Neuron (in vitro differentiated cells): Measurements from ENCODE around the gene INPP5A.
"Not testable (repeated sequence)": the region's sequence is repeated elsewhere in the genome, so short reads cannot be mapped to it uniquely, and the experiment has no call there.

Source experiments
- H2AFZ ChIP-seq: one replicate; pipeline ENCODE4 v1.6.1; 2013; ENCODE audit warnings: low read depth, mild to moderate bottlenecking, inconsistent platforms, low read length, moderate library complexity
- H3K27me3 ChIP-seq: one replicate; pipeline ENCODE4 v1.6.1; 2013; ENCODE audit warnings: low read length; ENCODE audit not compliant: insufficient read depth
- H3K36me3 ChIP-seq: one replicate; pipeline ENCODE4 v1.6.1; 2013; ENCODE audit warnings: low read length; ENCODE audit not compliant: insufficient read depth
- H3K4me1 ChIP-seq: one replicate; pipeline ENCODE4 v1.6.1; 2013; ENCODE audit warnings: low read length; ENCODE audit not compliant: insufficient read depth
- H3K4me3 ChIP-seq: 2 replicates; pipeline ENCODE4 v1.5.1; 2013; ENCODE audit warnings: mild to moderate bottlenecking, low read length, moderate library complexity
- H3K9me3 ChIP-seq: one replicate; pipeline ENCODE4 v1.6.1; 2013; ENCODE audit warnings: low read length

INPP5A gene

DNA sequence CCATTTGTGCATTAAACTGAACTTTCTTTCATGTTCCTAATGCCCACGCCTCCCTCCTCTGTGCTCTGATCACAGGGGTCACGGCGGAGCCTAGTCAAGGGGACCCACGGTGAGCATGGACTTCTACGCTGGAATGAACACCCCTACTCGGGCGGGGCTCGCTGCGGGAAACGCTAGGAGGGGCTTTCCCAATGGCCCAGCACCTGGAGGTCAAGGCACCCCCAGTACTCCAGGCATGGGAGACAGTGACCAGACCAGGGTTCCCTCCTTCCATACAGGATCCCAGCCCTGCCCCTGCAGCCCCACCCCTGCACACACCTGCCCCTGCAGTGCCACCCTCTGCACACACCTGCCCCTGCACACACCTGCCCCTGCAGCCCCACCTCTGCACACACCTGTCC is 275.4 kb downstream of the INPP5A start:
- Histone ChIP-seq H2AFZ (no peak overlapping the region), H3K36me3 (no peaks in the 10 kb centered on the region), H3K4me1 (no peaks in the 10 kb centered on the region), H3K9me3 (peaks cover 2% of the 10 kb centered on the region), H3K4me3 (no peak overlapping the region), H3K27me3 (peaks cover 7% of the 10 kb centered on the region)

DNA sequence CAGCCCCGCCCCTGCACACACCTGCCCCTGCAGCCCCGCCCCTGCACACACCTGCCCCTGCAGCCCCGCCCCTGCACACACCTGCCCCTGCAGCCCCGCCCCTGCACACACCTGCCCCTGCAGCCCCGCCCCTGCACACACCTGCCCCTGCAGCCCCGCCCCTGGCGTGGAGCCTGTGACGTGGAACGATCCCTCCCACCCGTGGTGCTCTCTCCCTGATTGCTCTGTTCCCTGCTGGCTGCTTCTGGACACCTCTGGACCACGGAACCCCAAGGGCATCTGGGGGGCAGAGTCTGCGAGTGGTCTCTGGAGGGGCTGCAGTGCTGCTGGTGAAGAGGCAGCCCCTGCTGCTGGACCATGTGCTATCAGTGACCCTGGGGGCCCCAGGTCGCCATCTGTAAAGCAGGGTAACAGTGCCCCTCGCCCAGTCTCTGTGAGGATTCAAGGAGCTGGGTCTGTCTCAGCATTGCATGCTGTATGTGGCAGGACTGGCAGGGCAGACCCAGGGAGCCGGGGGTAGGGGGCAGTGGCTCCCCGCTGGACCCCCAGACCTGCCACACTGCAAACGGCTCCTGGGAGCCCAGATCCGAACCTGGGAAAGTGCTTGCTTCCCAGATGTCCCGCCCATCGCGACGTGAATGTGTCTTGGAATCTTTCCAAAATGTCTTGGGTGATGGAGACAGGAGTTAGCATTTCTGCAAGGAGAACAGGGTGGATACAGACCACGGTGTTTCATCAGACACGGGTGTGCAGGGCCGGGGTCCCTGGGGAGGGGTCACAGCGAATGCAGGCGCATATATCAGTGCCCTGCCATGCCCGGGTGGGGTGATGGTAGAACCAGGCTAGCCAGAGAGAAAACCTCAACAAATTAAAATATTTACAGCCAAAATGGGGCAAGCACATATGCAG is 276.2 kb downstream of the INPP5A start:
- no peak overlapping the region for H3K4me3 ChIP-seq
- H3K36me3 ChIP-seq: no peaks in the 10 kb centered on the region
- H3K4me1 ChIP-seq: no peaks in the 10 kb centered on the region
- peaks cover 7% of the 10 kb centered on the region for H3K27me3 ChIP-seq
- H3K9me3 ChIP-seq: peaks cover 2% of the 10 kb centered on the region
- no peak overlapping the region for H2AFZ ChIP-seq

DNA sequence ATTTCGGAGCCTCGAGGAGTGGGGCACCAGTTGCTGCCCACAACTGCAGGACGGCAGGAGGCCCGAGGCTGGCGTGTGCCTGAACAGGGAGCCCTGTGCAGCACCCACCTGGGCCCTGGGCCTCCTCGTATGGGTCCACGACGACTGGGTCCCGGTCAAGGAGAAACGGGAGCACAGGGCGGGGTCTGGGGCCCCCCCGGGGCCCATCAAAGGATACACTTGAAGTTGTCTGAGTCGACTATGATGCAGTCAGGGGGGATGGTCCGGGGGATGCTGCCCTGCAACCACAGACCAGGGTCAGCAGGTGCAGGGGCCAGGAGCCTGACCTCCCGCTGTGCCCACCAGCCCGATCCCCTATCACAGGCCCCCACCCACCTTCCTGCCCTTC is 276.9 kb downstream of the INPP5A start:
- Histone ChIP-seq H2AFZ (no peak overlapping the region), H3K27me3 (peaks cover 7% of the 10 kb centered on the region)

DNA sequence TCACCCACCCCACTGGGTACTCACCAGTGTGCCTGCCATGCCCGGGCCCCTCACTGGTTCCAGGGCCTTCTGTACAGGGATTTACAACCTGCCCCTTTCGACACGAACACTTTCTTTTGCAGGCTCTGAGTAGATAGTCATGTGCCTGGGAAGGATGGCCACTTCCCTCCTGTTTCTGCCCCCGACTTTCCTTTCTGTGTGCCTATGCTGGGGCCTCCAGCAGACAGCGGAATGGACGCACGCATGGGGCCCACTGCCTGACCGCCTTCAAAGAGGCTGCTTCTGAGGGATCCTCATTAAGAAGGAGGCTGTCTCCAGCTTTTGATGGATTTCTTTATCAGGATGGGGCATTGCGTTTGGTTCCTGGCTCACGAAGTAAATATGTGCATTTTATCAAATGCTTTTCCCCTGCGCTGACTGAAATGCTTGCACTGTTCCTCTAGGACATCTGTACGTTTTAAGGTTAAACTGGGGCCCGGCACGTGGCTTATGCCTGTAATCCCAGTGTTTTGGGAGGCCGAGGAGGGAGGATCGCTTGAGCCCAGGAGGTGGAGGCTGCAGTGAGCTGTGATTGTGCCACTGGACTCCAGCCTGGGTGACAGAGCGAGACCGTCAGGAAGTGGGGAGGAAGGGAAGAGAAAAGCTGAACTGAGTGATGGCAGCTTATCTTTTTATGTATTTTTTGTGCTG is 277.7 kb downstream of the INPP5A start:
- peaks cover 4% of the 10 kb centered on the region for H3K27me3 ChIP-seq
- H3K4me1 ChIP-seq: no peaks in the 10 kb centered on the region
- peaks cover 3% of the 10 kb centered on the region for H3K9me3 ChIP-seq
- H3K36me3 ChIP-seq: no peaks in the 10 kb centered on the region
- no peak overlapping the region for H2AFZ ChIP-seq
- H3K4me3 ChIP-seq: no peak overlapping the region

More for the DNA sequence above, 276.9 kb downstream of the INPP5A start:
- Histone ChIP-seq H3K36me3 (no peaks in the 10 kb centered on the region), H3K9me3 (peaks cover under 1% of the 10 kb centered on the region), H3K4me3 (no peak overlapping the region), H3K4me1 (no peaks in the 10 kb centered on the region)

DNA sequence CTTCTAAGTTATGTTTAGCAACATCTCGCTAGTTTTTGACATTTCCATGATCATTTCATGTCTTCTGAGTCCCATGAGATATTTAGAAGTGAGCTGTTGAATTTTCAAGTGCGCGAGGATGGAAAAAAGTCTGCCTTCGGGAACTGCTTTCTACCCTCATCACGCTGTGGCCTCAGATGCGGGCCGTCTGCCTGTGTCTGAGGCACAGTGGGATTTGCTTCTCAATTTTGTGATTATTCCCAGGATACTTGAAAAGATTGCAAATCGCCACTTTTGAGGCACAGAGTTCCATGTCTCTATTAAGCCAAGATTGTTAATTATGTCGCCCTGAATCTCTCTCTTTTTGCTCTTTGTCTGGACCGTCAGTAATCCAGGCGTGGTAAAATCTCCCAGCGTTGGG is 279.1 kb downstream of the INPP5A start:
- H3K9me3 ChIP-seq: peaks cover 3% of the 10 kb centered on the region
- peaks cover 4% of the 10 kb centered on the region for H3K27me3 ChIP-seq
- no peak overlapping the region for H3K4me3 ChIP-seq
- no peaks in the 10 kb centered on the region for H3K36me3 ChIP-seq
- H3K4me1 ChIP-seq: no peaks in the 10 kb centered on the region
- no peak overlapping the region for H2AFZ ChIP-seq

DNA sequence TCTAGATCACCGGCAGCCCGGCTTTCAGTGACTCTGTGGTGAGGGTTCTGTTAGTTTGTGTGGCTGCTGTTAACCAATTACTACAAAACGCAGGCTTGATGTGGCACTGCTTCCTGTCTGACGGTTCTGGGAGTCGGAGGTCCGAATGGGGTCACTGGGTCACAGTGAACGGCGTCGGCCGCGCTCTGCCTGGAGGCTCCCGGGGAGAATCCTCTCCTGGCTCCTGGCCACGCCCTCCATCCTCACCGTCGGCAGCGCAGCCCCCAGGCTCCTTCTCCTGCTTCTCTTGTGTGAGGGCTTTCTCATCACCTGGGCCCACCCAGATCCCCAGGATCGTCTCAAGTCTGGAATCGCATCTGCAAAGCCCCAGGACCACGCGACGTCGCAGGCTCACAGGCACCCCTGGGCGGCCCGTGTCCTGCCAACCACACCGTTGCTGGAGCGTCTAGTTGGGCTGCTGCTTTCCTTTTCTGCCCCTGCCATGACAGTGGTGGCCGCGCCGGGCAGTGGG is 280.2 kb downstream of the INPP5A start:
- Histone ChIP-seq H2AFZ (no peak overlapping the region), H3K4me1 (no peaks in the 10 kb centered on the region), H3K27me3 (peaks cover 4% of the 10 kb centered on the region), H3K4me3 (no peak overlapping the region), H3K9me3 (peaks cover 3% of the 10 kb centered on the region), H3K36me3 (no peaks in the 10 kb centered on the region)

DNA sequence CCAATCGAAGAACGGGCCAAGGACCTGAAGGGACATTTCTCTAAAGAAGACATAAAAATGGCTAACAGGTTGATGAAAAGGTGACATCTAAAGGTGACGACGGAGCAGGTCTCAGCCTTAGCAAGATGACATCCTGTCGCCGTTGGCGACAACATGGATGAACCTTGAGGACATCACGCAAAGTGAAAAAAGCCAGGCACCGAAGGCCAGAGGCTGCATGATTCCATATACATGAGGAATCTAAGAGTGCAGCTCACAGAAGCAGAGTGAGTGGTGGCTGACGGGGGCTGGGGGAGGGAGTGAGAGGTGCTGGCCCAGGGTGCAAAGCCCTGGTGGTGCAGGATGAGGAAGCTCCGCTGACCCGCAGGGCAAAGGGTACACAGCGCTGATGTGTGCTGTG is 282.5 kb downstream of the INPP5A start:
- Histone ChIP-seq H2AFZ (no peak overlapping the region), H3K36me3 (no peaks in the 10 kb centered on the region), H3K4me1 (no peaks in the 10 kb centered on the region), H3K9me3 (peaks cover 3% of the 10 kb centered on the region), H3K27me3 (peaks cover 3% of the 10 kb centered on the region), H3K4me3 (no peak overlapping the region)

DNA sequence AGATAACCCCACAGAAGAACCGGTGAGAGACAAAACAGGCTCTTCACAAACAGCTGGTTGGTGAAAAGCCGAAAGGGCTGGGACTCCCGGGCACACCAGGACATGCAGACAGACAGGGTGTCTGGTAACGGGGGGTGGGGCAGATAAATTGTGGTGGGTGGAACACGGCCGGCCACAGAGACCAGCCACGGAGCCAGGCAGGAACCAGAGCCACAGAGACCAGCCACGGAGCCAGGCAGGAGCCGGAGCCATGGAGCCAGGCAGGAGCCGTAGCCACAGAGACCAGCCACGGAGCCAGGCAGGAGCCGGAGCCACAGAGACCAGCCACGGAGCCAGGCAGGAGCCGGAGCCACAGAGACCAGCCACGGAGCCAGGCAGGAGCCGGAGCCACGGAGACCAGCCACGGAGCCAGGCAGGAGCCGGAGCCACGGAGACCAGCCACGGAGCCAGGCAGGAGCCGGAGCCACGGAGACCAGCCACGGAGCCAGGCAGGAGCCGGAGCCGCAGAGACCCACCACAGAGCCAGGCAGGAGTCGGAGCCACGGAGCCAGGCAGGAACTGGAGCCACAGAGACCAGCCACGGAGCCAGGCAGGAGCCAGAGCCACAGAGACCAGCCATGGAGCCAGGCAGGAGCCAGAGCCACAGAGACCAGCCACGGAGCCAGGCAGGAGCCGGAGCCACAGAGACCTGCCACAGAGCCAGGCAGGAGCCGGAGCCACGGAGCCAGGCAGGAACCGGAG is 288.4 kb downstream of the INPP5A start:
- H3K9me3 ChIP-seq, H3K4me3 ChIP-seq, H3K36me3 ChIP-seq, H3K4me1 ChIP-seq, H3K27me3 ChIP-seq, H2AFZ ChIP-seq: not testable (repeated sequence)

DNA sequence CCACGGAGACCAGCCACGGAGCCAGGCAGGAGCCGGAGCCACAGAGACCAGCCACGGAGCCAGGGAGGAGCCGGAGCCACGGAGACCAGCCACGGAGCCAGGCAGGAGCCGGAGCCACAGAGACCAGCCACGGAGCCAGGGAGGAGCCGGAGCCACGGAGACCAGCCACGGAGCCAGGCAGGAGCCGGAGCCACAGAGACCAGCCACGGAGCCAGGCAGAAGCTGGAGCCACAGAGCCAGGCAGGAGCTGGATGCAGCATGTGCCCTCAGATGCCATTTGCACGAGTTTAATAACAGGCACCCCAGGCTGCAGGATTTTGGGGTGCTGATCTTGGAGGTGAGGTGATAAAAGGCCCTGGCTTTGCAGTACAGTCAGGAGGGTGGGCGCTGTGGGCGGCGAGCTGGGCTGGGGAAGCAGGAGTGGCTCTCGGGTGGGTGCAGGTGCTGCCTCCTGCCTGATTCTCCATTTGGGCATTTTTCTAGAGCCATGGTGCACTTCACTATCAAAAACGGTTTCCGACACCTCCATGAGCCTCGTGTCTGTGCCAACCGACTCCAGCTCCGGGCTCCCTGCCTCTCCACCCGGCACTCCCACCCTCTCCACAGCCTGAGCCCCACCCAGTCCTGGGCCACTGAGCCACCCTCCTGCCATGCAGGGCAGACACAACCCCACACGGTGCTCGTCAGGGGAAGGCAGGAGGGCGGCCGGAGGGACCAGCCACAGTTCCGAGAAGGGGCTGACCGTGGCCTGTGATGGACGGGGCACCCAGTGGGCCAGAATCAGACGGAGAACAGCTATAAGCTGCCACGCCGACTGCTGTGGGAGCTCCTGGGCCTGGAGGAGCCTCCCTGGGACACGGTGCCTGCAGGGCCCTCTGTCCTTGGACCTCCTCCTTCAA is 289.2 kb downstream of the INPP5A start:
- peaks cover 6% of the 10 kb centered on the region for H3K27me3 ChIP-seq
- no peaks in the 10 kb centered on the region for H3K4me1 ChIP-seq
- no peak overlapping the region for H2AFZ ChIP-seq
- no peaks in the 10 kb centered on the region for H3K36me3 ChIP-seq
- H3K4me3 ChIP-seq: no peak overlapping the region
- no peaks in the 10 kb centered on the region for H3K9me3 ChIP-seq

DNA sequence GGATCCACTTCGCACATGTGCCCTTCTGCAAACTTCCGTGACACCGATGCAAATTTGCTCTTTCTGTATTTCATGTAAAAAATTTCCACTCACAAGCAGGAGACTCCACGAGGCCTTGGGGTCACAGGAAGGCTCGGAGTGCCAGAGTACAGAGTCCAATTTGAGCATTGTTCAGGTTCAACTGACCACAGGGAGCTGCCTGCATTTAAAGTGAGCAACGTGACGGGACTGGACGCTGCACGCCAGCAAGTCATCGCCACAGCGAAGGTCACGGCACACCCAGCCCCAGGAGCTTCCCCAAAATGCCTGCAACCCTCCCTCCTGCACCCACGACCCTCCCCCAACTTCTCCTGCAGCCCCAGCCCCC is 289.8 kb downstream of the INPP5A start:
- no peaks in the 10 kb centered on the region for H3K9me3 ChIP-seq
- no peaks in the 10 kb centered on the region for H3K4me1 ChIP-seq
- H3K4me3 ChIP-seq: no peak overlapping the region
- H3K27me3 ChIP-seq: peaks cover 6% of the 10 kb centered on the region
- no peak overlapping the region for H2AFZ ChIP-seq
- no peaks in the 10 kb centered on the region for H3K36me3 ChIP-seq

DNA sequence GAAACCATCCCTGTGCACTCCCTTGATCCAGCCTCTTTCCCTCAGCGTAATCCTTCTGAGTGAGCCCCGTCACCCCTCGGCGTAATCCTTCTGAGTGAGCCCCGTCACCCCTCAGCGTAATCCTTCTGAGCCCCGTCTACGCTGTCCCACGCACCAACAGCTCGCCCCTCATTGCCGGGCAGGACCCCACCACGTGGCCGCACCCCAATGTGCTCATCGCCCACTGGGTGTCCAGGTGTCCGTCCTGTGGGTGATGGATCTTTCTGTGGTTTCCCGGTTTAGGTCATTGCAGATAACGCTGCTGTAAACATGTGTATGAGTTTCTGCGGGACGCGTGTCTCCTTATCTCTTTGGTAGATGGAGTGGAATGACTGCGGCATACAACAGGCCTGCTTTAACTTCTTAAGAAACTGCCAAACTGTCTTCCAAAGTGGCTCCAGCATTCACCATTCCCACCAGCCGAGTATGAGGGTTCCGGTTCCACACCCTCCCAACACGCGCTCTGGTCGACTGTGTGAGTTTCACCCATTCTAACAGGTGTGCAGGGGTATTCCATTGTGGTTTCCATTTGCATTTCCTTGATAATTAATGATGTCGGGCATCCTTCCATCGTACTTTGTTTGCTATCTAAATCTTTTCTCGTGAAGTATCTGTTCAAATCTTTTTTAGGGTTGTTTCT is 290.4 kb downstream of the INPP5A start:
- Histone ChIP-seq H3K9me3 (no peaks in the 10 kb centered on the region), H2AFZ (no peak overlapping the region), H3K4me1 (no peaks in the 10 kb centered on the region), H3K27me3 (peaks cover 6% of the 10 kb centered on the region), H3K4me3 (no peak overlapping the region), H3K36me3 (no peaks in the 10 kb centered on the region)

DNA sequence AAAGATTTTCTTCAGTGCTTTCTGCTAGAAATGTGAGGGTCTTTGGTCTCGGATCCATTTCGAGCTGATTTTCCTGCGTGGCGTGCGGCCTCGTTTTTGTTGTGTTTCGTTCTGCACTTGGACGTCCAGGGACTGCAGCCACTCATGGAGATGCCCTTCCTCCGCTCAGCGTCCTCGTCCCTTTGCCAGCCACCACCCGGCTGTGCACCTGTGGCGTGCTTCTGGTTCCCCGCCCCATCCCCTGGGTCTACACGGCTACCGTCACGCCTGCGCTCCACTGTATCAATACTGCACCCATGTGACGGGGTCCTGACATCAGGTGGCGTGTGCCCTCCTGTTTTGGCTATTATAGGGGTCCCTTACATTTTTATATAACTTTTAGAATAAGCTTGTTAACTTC is 291.1 kb downstream of the INPP5A start:
- Histone ChIP-seq H3K36me3 (no peaks in the 10 kb centered on the region), H2AFZ (no peak overlapping the region), H3K27me3 (peaks cover 6% of the 10 kb centered on the region), H3K4me3 (no peak overlapping the region), H3K9me3 (no peaks in the 10 kb centered on the region), H3K4me1 (no peaks in the 10 kb centered on the region)
